Measurements from ENCODE around the gene GAMT. TPM values are rescaled to one million over a fixed set of nuclear protein-coding genes. Genes with fewer than 3 reads are reported as not detected.

The GAMT gene
- total RNA-seq, 2 donors from 2014 or later, result 38.4 to 49.6 TPM

DNA sequence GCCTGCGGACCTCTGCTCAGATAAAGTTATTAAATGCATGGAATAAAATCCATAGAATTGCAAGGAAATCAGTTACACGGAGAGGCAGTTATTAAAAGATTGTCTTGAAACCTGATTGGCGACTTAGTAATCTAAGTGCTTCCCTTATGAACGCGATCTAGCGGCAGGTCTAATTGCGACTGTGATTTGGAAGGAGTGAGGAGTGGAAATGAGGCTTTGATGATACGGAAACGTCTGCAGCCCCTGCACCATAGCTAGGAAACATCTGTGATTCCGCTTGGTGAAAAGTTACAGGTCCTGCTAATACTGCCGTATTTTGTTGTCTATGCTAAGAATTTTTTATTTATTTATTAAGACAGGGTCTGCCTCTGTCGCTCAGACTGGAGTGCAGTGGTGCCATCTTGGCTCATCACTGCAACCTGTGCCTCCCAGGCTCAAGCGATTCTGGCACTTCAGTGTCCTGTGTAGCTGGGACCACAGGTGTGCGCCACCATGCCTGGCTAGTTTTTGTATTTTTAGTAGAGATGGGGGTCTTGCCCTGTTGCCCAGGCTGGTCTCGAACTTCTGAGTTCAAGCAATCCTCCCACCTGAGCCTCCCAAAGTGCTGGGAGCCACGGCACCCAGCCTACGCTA lies 16.7 kb downstream of the GAMT start:
- Mint-ChIP-seq H3K27ac (no peak overlapping the region), H3K27me3 (ENCODE audit: insufficient read depth) (no peaks in the 10 kb centered on the region), H3K9me3 (peaks cover 1% of the 10 kb centered on the region), H3K36me3 (ENCODE audit: low read depth) (peaks cover 11% of the 10 kb centered on the region), H3K4me3 (peak overlapping the region; percentile 77), H3K4me1 (peaks cover 9% of the 10 kb centered on the region)
- Histone ChIP-seq H3K27ac (ENCODE audit: low read depth, low read length) (no peak overlapping the region), H3K4me3 (ENCODE audit: low read length) (peak overlapping the region; percentile 96), H3K9ac (ENCODE audit: extremely low read depth, low read length, poor library complexity, severe bottlenecking) (peak overlapping the region; percentile 49), H3K36me3 (ENCODE audit: control insufficient read depth, insufficient read depth, low read length) (peaks cover 10% of the 10 kb centered on the region), H3K4me1 (ENCODE audit: control insufficient read depth, insufficient read depth, low read length) (no peaks in the 10 kb centered on the region), H3K9me3 (ENCODE audit: control insufficient read depth, low read length) (no peaks in the 10 kb centered on the region), H3K27me3 (ENCODE audit: control insufficient read depth, insufficient read depth, low read length, poor library complexity, severe bottlenecking) (no peaks in the 10 kb centered on the region)
- no peak for DNase-seq
- 48 to 58% methylated on average over 13 to 17 of the region's 17 CpGs for WGBS, 2 experiments (ENCODE audit: insufficient coverage in 1 of 2, insufficient read length in 1 of 2)
- TF ChIP-seq, protein P1, sequence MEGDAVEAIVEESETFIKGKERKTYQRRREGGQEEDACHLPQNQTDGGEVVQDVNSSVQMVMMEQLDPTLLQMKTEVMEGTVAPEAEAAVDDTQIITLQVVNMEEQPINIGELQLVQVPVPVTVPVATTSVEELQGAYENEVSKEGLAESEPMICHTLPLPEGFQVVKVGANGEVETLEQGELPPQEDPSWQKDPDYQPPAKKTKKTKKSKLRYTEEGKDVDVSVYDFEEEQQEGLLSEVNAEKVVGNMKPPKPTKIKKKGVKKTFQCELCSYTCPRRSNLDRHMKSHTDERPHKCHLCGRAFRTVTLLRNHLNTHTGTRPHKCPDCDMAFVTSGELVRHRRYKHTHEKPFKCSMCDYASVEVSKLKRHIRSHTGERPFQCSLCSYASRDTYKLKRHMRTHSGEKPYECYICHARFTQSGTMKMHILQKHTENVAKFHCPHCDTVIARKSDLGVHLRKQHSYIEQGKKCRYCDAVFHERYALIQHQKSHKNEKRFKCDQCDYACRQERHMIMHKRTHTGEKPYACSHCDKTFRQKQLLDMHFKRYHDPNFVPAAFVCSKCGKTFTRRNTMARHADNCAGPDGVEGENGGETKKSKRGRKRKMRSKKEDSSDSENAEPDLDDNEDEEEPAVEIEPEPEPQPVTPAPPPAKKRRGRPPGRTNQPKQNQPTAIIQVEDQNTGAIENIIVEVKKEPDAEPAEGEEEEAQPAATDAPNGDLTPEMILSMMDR (conservative IDR thresholded peaks at IDR 0.05), result no peak

DNA sequence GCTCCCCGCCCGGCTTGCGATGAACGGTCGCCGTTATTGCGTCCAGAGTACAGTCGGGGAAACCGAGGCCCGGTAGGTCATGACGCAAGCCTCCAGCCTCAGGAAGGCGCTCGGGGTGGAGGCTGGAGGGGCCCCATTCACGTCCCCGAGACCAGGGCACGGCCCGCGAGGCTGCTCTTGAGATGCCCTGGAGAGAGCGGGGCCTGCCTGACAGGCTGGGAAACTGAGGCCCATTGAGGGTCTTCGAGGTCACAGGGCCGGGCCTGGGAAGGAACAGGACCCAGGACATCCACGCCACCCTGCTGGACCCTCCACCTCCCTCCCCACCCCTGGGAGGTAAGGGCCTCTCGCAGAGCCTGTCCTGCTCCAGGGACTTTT lies 17.3 kb downstream of the GAMT start:
- Mint-ChIP-seq H3K27ac (no peak overlapping the region), H3K4me3 (peak overlapping the region; percentile 77), H3K27me3 (ENCODE audit: insufficient read depth) (no peaks in the 10 kb centered on the region), H3K4me1 (peaks cover 9% of the 10 kb centered on the region), H3K9me3 (peaks cover 1% of the 10 kb centered on the region), H3K36me3 (ENCODE audit: low read depth) (peaks cover 6% of the 10 kb centered on the region)
- Histone ChIP-seq H3K36me3 (ENCODE audit: control insufficient read depth, insufficient read depth, low read length) (peaks cover 6% of the 10 kb centered on the region), H3K27me3 (ENCODE audit: control insufficient read depth, insufficient read depth, low read length, poor library complexity, severe bottlenecking) (no peaks in the 10 kb centered on the region), H3K9ac (ENCODE audit: extremely low read depth, low read length, poor library complexity, severe bottlenecking) (peak overlapping the region; percentile 49), H3K4me1 (ENCODE audit: control insufficient read depth, insufficient read depth, low read length) (no peaks in the 10 kb centered on the region), H3K27ac (ENCODE audit: low read depth, low read length) (no peak overlapping the region), H3K9me3 (ENCODE audit: control insufficient read depth, low read length) (no peaks in the 10 kb centered on the region), H3K4me3 (ENCODE audit: low read length) (peak overlapping the region; percentile 96)
- DNase-seq, result no peak
- WGBS, 2 experiments (ENCODE audit: insufficient coverage in 1 of 2, insufficient read length in 1 of 2), result 0 to 1% methylated on average over 13 to 23 of the region's 23 CpGs
- TF ChIP-seq, protein P1 (conservative IDR thresholded peaks at IDR 0.05), result no peak

DNA sequence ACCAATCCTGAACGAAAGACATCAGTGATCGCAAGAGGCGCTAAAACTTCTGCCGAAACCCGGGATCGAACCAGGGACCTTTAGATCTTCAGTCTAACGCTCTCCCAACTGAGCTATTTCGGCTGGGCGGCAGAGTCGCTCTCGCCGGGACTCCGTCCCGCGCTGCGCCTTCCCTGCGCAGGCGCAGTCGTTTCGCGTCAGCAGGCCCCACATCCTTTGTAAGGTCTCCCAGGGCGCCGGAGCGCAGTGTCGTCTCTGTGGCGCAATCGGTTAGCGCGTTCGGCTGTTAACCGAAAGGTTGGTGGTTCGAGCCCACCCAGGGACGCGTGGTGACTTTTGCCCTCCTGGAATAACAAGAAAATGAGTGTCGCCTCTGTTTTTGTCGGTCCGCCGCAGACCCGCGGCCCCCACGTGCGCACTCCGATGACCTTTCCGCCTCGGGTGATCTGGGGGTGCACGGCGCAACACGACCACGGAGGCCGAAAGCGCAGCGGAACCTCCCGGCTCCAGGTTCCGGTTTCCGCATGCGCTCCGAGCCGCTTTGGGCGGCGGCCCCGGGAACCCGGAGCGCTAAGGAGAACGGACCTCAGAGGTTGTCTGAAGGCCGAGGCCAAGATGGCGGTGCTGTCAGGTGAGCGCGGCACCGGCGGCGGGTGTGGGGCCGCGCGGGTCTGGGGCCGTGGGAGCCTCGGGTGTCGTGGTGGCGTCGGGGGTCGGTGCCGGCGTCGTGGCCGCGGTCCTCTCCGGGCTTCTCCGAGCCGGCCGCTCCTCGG lies 17.8 kb downstream of the GAMT start, which contains the start of gene NDUFS7:
Gene NDUFS7, plus strand, starts transcription at position 596 of the 773 bp plus-strand sequence. Its CDS starts 20 bp downstream, at position 616.
- peak within 1 kb of the TSS; percentile 91 for H3K27ac Mint-ChIP-seq
- H3K9me3 ChIP-seq (ENCODE audit: control insufficient read depth, low read length), result no peaks in the 10 kb centered on the region
- 0% methylated on average over 45 to 90 of the region's 90 CpGs for WGBS, 2 experiments (ENCODE audit: insufficient coverage in 1 of 2, insufficient read length in 1 of 2)
- H3K4me1 ChIP-seq (ENCODE audit: control insufficient read depth, insufficient read depth, low read length), result no peaks in the 10 kb centered on the region
- H3K36me3 Mint-ChIP-seq (ENCODE audit: low read depth), result peaks cover 2% of the 10 kb centered on the region
- DNase-seq, result peak; percentile 95
- H3K4me3 Mint-ChIP-seq, result peak within 1 kb of the TSS; percentile 77
- H3K4me1 Mint-ChIP-seq, result peaks cover 9% of the 10 kb centered on the region
- H3K27ac ChIP-seq (ENCODE audit: low read depth, low read length), result peak within 1 kb of the TSS; percentile 72
- peak within 1 kb of the TSS; percentile 96 for H3K4me3 ChIP-seq (ENCODE audit: low read length)
- no peaks in the 10 kb centered on the region for H3K27me3 ChIP-seq (ENCODE audit: control insufficient read depth, insufficient read depth, low read length, poor library complexity, severe bottlenecking)
- peaks cover under 1% of the 10 kb centered on the region for H3K36me3 ChIP-seq (ENCODE audit: control insufficient read depth, insufficient read depth, low read length)
- peak within 1 kb of the TSS; percentile 49 for H3K9ac ChIP-seq (ENCODE audit: extremely low read depth, low read length, poor library complexity, severe bottlenecking)
- TF ChIP-seq, protein P1 (conservative IDR thresholded peaks at IDR 0.05), result peak; percentile 24
- no peaks in the 10 kb centered on the region for H3K27me3 Mint-ChIP-seq (ENCODE audit: insufficient read depth)
- H3K9me3 Mint-ChIP-seq, result peaks cover 1% of the 10 kb centered on the region

Measured in endodermal cell (in vitro differentiated cells).